GM12878 (cell line): ENCODE measurements around the gene TMEM131L.

Experiments used
- CTCF ChIP-seq, 3 experiments: IDR thresholded peaks in 2 of 3; conservative IDR thresholded peaks in 1 of 3; 2 replicates each; pipeline ENCODE4 v1.5.1; 2011; ENCODE audit warnings: low read depth in 3 of 3, low read length in 3 of 3, mild to moderate bottlenecking in 3 of 3, control low read depth in 2 of 3, moderate library complexity in 2 of 3, inconsistent platforms in 1 of 3, mixed read lengths in 1 of 3; ENCODE audit not compliant: control insufficient read depth in 2 of 3, insufficient read depth in 1 of 3; ENCODE audit errors: extremely low read depth in 1 of 3
- EGR1 ChIP-seq, 2 experiments: IDR thresholded peaks; 1 replicate in 1 of 2; 2 replicates in 1 of 2; pipeline ENCODE4 v1.6.1; 2011 to 2012; ENCODE audit warnings: low read depth in 2 of 2, low read length in 2 of 2, borderline replicate concordance in 1 of 2, mild to moderate bottlenecking in 1 of 2, moderate library complexity in 1 of 2
- EP300 ChIP-seq, 2 experiments: fragments of 150-350 bp in 1 of 2; IDR thresholded peaks; 2 replicates each; pipeline ENCODE4 v1.6.1; 2011 to 2012; ENCODE audit warnings: low read depth in 2 of 2, low read length in 2 of 2, borderline replicate concordance in 1 of 2, improper control_type of control experiment in 1 of 2, inconsistent platforms in 1 of 2; ENCODE audit not compliant: control insufficient read depth in 1 of 2
- HDAC6 ChIP-seq: fragments of 200-600 bp; sonication (generic); IDR thresholded peaks from one replicate; pipeline ENCODE4 v1.8.0; 2017; ENCODE audit warnings: antibody characterized with exemption; ENCODE audit not compliant: unreplicated experiment
- NR2C1 ChIP-seq: fragments of 450-650 bp; IDR thresholded peaks from 2 replicates; pipeline ENCODE4 v1.6.1; 2017; ENCODE audit warnings: antibody characterized with exemption, mild to moderate bottlenecking, moderate library complexity
- PBX3 ChIP-seq: IDR thresholded peaks from 2 replicates; pipeline ENCODE4 v1.6.1; 2011; ENCODE audit warnings: mild to moderate bottlenecking, low read depth, low read length, moderate library complexity; ENCODE audit not compliant: insufficient replicate concordance
- SMAD1 ChIP-seq: fragments of 450-650 bp; IDR thresholded peaks from 2 replicates; pipeline ENCODE4 v1.6.1; 2018; ENCODE audit warnings: mild to moderate bottlenecking, low read depth; ENCODE audit not compliant: partially characterized antibody
- SUZ12 ChIP-seq: fragments of 200-600 bp; sonication (generic); IDR thresholded peaks from one replicate; pipeline ENCODE4 v1.6.1; 2018; ENCODE audit warnings: antibody characterized with exemption, mild to moderate bottlenecking; ENCODE audit not compliant: unreplicated experiment
- TAF1 ChIP-seq: IDR thresholded peaks from 2 replicates; pipeline ENCODE4 v1.6.1; 2011; ENCODE audit warnings: mild to moderate bottlenecking, low read depth, low read length, borderline replicate concordance
- TCF7 ChIP-seq: IDR thresholded peaks from 2 replicates; pipeline ENCODE4 v1.6.1; 2014; ENCODE audit warnings: antibody characterized with exemption, borderline replicate concordance
- USF2 ChIP-seq: IDR thresholded peaks from 2 replicates; pipeline ENCODE4 v1.6.1; 2011; ENCODE audit warnings: low read depth, low read length, improper control_type of control experiment, borderline replicate concordance
- TF ChIP-seq, protein P1 (sequence below): IDR thresholded peaks from 2 replicates; pipeline ENCODE4 v1.6.1; 2012; ENCODE audit warnings: low read depth, low read length, improper control_type of control experiment
- TF ChIP-seq, protein P2 (sequence below): fragments of 450-650 bp; conservative IDR thresholded peaks from 2 replicates; pipeline ENCODE4 v1.6.1; 2017; ENCODE audit warnings: mild to moderate bottlenecking, moderate library complexity

DNA sequence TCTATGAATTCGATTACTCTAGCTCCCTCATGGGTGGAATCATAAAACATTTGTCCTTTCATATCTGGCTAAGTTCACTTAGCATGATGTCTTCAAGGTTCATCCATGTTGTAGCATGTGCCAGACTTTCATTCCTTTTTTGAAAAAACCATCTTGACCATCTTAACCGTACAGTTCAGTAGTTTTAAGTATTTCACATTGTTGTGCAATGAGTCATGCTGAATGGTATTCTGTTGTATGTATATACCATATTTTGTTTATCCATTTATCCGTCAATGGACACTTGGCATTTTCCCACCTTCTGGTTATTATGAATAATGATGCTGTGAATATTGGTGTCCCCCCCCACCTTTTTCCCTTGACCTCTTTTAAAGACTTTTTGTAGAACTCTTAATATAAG lies 145.5 kb downstream of the TMEM131L start:
- TF ChIP-seq SUZ12, result no peak
- TF ChIP-seq CTCF (IDR thresholded peaks at IDR 0.05 in 2 of 3, conservative IDR thresholded peaks at IDR 0.05 in 1 of 3; ENCODE audit: control insufficient read depth in 2 of 3, extremely low read depth in 1 of 3, insufficient read depth in 1 of 3, low read depth in 3 of 3, low read length in 3 of 3), result no peak
- no peak for TF ChIP-seq NR2C1
- TF ChIP-seq, protein P1, sequence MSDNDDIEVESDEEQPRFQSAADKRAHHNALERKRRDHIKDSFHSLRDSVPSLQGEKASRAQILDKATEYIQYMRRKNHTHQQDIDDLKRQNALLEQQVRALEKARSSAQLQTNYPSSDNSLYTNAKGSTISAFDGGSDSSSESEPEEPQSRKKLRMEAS, result no peak
- TF ChIP-seq, protein P2, sequence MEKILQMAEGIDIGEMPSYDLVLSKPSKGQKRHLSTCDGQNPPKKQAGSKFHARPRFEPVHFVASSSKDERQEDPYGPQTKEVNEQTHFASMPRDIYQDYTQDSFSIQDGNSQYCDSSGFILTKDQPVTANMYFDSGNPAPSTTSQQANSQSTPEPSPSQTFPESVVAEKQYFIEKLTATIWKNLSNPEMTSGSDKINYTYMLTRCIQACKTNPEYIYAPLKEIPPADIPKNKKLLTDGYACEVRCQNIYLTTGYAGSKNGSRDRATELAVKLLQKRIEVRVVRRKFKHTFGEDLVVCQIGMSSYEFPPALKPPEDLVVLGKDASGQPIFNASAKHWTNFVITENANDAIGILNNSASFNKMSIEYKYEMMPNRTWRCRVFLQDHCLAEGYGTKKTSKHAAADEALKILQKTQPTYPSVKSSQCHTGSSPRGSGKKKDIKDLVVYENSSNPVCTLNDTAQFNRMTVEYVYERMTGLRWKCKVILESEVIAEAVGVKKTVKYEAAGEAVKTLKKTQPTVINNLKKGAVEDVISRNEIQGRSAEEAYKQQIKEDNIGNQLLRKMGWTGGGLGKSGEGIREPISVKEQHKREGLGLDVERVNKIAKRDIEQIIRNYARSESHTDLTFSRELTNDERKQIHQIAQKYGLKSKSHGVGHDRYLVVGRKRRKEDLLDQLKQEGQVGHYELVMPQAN, result no peak
- TF ChIP-seq SMAD1, result no peak
- no peak for TF ChIP-seq TAF1
- TF ChIP-seq HDAC6, result no peak
- TF ChIP-seq TCF7, result no peak
- TF ChIP-seq EP300 (IDR thresholded peaks at IDR 0.05; ENCODE audit: borderline replicate concordance in 1 of 2, control insufficient read depth in 1 of 2, low read depth in 2 of 2, low read length in 2 of 2), result no peak
- TF ChIP-seq PBX3, result no peak
- no peak for TF ChIP-seq USF2
- TF ChIP-seq EGR1 (IDR thresholded peaks at IDR 0.05; ENCODE audit: borderline replicate concordance in 1 of 2, low read depth in 2 of 2, low read length in 2 of 2), result no peak
